GM20000 (cell line): ENCODE measurements around the gene KRT4.

Experiments used
- DNase-seq: peaks from one replicate; pipeline ENCODE4 v3.0.0; 2012; ENCODE audit warnings: low spot score
- CTCF ChIP-seq: IDR thresholded peaks from 2 replicates; pipeline ENCODE4 v1.5.1; 2012; ENCODE audit warnings: mild to moderate bottlenecking, control low read depth; ENCODE audit errors: extremely low read depth, missing control alignments

The KRT4 gene

GRCh38 chr12:52810554-52810953 lies 3.4 kb downstream of the KRT4 start:
- TF ChIP-seq CTCF, result no peak
- no peak for DNase-seq

GRCh38 chr12:52809166-52809565 lies 4.8 kb downstream of the KRT4 start:
- no peak for TF ChIP-seq CTCF
- no peak for DNase-seq

- no peak for DNase-seq
- TF ChIP-seq CTCF, result no peak
These were observed 5.2 kb downstream of the KRT4 start for GRCh38 chr12:52808573-52809160.

GRCh38 chr12:52807544-52808470 lies 6.1 kb downstream of the KRT4 start:
- no peak for DNase-seq
- no peak for TF ChIP-seq CTCF

GRCh38 chr12:52806821-52807543 lies 6.9 kb downstream of the KRT4 start:
- TF ChIP-seq CTCF, result no peak
- no peak for DNase-seq

GRCh38 chr12:52806169-52806811 lies 7.6 kb downstream of the KRT4 start:
- TF ChIP-seq CTCF, result no peak
- no peak for DNase-seq
